ENCODE data around the gene PCDH9.

PCDH9 gene

DNA sequence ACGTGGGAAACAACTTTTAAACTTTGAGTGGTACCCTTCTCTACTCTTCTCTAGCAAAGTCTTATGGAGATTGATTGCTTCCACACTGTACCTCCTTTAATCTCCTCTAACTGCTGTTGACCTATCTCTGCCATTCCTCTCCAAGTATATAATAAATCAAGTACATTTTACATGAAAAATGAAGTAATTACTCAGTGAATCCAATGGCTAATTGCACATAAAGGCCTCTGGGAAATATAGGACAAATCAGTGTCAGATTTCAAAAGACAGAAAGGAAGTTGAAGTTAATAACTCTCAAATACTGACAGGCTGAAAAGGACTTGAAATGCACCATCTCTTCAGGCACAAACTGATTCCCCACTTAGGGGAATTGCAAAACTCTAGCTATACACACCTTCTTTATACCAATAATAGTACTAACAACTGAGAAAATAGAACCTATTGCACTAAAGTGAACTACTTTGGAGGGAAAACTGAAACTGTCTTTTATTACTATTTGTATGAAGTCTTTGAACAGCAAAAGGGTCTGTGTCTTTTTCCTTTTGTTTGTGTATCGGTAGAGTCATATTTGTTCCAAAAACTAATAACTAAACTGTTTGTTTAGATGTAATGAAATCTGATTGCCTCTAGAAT is 701.1 kb downstream of the PCDH9 start:
- DNase-seq (ENCODE audit: low spot score): no peak

DNA sequence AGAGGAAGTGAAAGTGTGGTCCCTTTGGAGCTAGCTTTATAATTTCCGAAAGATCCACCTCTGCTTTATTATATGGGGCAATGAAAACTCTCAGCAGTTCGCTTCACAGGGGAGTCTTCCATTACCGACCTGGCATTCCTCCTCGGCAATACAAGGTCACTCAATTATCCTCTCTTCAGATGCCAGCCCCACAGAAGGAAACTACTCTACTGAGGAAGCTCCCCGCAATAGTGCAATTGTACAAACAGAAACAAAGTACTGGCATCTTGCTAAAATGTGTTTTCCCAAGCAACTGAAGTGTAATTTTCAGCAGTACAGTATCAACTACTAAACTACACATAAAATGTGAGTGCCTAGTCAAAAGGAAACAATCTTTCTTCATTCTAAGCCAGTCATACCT is 702.0 kb downstream of the PCDH9 start:
- no peak for DNase-seq (ENCODE audit: low spot score)

DNA sequence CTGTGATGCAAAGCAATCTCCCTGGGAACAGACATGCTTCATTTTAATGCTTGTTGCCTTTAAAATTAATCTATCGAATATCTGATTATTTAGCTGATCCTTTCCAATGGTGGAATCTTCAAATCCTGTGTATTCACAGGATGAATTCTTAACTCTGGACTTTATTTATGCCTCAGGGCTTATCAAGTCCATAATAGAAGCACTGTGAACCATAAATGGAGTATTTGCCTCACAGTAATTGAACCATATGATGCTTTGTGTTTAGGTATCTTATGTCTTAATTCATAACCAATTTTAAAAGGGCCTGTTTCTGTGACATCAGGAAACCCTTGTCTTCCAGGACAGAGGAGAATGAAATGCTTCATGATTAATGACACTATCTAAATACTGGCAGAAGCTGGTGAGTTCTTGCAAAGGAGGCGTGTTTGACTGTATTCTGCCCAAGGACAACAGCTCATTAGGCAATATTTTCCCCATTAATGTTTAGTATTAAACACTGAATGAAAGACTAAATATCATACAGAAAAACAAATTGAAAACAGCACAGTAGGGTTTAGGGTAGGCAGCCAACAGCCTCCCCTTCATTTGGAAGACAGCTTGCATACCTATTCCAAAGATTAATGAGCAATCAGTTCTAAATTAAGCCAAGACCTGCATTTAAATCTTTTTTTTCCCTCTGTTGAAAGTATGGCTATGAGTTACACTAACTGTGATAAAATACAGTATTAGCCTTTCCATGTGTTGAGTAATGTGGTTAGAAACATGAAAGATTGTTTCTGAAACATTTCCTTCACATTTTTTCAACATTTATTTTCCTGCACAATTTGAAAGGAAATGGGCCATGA is 709.4 kb downstream of the PCDH9 start:
- no peak for DNase-seq (ENCODE audit: low spot score)

DNA sequence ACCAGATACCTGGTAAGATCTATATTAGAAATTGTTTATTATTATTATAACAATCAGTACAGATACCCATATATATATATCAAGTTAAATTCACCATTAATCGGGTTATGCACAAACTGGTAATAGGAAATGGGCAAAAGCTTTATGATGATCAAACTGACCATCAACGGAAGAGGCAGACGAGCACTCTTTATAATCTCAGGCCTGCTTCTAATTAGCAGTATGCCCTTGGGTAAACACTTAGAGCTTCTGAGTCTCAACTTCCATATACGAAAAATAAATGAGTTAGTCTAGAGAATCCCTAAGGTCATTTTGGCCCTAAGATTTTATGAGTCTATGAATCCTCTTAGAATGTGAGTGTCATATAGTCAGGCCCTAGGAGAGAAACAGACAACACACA is 710.9 kb downstream of the PCDH9 start:
- DNase-seq (ENCODE audit: low spot score): no peak

DNA sequence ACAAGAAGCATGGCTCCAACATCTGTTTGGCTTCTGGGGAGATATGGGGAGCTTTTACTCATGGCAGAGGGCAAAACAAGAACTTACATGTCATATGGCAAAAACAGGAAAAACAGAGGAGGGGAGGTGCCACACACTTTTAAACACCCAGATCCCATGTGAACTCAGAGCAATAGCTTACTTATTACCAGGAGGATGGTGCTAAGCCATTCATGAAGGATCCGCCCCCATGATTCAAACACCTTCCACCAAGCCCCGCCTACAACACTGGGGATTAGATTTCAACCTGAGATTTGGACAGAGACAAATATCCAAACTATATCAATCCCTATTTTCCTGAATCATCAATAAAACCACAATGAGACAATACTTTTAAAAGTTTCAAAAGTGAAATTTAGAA is 712.1 kb downstream of the PCDH9 start:
- no peak for DNase-seq (ENCODE audit: low spot score)

DNA sequence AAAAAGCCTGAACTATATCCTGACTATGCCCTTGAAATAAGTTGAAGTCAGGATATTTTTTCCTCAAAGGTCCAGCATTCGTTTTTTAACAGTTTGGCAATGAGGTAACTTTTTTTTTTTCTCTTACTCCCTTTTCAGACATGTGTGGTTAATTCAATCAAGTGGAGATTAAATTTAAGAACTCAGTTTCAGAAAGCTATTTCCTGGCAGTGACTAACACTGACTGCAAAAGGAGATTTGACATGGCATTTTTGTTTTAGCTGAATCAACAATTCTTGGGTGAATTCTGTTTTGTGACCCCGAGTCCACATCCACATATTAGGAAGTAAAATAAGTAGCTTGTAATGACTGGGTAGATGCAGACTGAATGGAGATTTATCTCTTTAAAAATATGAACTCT is 716.4 kb downstream of the PCDH9 start:
- DNase-seq (ENCODE audit: low spot score): no peak

DNA sequence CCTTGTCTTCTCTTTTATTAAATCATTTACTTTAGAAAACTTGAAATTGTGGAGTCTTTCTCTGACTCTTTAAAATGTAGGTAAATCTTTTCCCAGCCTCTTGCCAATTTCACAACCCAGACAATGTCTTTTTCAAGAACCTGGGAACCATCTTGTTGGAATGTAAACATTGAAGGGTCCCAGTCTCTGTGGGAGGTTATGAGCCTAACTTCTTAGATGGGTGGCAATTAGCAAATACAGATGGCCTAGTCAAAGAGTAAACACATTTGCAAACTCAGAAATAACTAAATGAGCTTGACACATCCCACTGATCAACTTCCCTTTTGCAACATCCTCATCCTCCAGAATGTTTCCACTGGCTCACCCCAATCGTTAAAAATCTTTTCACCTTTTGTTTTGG is 721.0 kb downstream of the PCDH9 start:
- no peak for DNase-seq (ENCODE audit: low spot score)

DNA sequence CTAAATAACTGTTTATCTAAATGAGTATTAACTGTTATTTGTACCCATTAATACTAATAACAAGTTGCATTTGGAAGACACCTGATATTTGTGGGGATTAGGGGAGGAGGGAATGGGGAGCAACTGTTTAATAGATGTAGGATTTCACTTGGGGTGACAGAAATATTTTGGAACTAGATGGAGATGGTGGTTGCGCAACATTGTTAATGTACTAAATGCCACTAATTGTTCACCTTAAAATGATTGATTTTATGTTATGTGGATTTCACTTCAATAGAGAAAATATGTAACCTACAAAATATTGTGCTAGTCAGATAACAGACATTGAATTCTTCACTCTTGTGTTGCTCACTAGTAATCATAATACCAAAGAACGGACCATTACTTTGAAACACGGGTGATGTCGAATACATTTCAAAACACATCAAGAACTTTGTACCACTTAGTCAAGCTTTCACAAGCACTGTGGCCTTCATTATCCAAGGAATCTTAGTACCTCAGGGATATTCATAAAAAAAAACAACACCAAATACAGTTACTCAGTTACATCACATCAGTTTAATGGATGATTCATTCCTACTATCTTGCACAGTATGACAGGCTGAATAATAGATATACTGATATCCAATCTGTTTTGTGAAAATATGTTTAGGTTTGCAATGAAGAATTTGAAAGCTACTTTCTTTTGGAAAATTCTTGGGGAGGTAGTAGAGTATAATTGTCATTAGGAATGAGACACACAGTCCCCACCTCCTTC is 721.8 kb downstream of the PCDH9 start:
- no peak for DNase-seq (ENCODE audit: low spot score)

DNA sequence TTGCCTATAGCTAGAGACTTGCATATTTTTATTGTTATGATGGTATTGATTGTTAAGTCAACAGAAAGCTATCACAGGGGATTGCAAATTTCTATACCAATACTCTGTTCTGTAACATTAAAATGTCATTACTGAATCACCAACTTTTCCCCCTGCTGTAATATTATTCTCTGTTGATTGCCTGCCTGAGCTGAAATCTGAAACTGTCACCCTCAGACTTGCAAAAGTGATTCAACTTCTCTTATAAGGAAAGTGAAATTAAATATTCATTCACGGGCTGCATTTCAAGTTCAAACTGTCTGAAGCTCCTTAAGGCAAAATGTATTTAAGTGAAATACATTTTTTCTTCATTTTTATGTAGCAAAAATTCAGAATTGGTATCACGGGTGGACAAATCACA is 723.2 kb downstream of the PCDH9 start:
- no peak for DNase-seq (ENCODE audit: low spot score)

DNA sequence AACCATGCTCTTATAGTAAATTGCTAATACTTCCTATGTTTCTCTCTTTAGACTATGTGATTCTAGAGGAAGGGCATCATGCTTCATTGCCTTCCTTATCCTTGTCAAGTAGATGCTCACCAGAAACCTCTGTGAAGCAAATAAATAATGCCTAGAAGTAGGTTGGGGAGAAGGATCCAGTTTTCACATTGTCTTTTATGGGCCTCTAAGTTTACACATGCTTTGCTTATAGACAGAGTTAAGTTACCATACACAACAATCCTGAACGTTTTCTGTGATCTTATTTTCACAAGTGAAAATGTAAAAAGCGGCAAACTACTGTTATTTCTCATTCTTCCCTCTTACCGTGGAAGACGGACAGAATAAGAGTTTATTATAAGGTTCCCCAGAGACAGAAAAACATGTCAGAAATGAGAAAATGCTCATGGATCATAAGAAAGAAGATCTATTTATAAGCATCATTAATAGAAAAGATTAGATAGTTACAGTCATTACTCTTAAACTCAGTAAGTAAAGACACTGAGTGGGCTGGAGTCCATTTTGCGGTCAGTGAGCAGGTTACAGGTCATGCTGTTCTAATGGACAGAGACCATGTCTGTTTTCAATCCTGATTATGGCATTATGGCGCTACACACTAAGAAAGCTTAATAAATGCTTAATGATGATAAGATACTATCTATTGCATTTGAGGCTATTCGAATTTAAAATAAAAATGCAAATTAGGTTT is 723.9 kb downstream of the PCDH9 start:
- DNase-seq (ENCODE audit: low spot score): no peak

DNA sequence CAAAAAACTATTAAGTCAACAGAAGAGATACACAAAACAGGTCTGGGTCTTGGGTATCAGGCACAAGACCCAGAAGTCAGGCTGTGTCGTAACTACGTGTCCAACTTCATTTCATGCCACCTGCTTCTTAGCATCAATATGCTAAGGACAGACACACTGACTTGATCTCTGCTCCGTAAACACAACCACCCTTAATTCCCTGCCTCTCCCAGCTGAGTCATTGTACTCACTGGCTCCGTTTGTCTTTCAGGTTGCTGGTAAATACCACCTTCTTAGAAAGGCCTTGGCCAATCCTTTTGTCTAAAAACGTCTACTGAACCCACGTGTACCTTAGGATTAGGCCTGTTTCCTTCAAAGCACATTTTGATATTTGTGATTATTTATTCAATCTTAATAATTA is 726.2 kb downstream of the PCDH9 start:
- no peak for DNase-seq (ENCODE audit: low spot score)

DNA sequence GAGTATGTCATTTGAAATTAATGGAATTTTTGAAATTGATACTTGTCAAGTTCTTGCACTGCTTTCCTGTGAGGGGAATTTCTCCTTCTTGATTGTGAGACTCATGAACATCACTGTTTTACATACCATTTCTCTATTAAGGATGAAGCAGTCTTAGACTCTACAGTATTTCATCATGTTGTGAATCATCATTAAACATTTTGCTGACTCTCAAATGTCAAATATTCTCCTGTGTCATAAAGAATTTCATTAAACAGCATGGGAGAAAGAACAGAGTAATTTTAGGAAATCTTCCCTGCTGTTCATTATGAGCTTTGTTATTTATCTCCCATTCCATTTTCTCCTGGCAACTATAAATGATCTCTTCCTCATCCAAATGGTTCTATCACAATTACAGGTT is 729.0 kb downstream of the PCDH9 start:
- no peak for DNase-seq (ENCODE audit: low spot score)

DNA sequence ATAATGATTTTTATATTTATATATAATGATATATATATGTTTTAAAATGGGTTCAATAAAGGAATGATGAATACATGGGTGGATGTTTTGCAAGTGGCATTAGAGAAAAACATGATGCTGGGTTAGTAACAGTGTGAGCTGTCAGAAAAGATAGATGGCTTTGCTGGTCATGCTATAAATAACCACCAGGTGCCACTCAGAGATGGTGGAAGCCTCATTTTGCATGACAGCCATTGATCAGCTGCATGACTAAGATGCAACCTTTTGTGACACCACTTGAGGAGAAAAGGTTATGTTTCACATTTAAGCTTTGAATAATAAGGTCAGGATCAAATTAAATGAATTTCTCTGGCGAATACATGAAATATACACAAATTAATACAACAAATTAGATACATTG is 737.7 kb downstream of the PCDH9 start:
- no peak for DNase-seq (ENCODE audit: low spot score)

DNA sequence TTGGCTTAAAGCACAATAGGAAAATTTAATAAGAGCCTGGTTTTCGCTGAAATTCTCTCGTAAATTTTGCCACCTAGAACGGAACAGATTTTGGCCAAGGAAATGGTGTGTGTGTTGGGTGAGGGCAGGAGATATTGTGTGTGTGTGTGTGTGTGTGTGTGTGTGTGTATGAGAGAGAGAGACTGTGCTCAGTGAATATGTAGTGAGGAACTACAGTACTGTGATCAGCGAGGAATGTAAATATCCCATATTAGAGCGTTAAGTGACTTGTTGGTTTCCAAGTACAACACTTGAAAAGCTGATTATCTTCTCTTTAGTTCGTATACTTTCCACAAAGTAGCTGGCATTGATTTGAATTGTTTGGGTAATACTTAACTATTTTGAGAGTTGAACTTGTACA is 738.9 kb downstream of the PCDH9 start:
- DNase-seq (ENCODE audit: low spot score): no peak

DNA sequence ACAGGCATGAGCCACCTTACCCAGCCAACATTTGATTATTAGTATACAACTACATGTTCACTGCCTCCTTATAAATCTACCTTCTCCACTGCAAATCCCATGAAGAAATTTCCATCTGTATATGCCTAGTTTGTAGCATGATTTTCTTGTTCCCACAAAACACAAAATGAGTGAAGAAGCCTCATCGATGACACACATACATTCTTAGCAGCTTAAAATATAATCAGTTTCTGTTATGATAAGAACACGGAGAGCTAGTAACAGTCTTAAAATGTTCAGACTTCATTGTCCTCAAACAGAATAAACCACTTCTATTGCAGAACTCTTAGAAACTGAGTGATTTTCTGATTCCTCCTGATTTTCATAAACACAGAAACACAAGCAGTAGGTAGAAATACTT is 740.5 kb downstream of the PCDH9 start:
- no peak for DNase-seq (ENCODE audit: low spot score)

DNA sequence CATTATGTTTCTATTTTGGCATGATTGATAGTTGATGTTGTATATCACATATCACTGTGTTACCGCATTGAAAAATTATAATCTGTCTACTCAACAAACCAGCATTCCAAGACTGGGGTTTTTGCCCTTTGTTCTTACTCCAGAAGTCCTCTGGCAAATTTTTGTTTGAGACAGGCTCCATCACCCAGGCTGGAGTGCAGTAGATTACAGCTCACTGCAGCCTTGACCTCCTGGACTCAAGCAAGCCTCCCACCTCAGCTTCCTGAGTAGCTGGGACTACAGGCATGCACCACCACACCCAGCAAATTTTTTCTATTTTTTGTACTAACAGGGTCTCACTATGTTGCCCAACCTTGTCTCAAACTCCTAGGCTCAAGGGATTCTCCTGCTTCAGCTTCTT is 741.0 kb downstream of the PCDH9 start:
- DNase-seq (ENCODE audit: low spot score): no peak

DNA sequence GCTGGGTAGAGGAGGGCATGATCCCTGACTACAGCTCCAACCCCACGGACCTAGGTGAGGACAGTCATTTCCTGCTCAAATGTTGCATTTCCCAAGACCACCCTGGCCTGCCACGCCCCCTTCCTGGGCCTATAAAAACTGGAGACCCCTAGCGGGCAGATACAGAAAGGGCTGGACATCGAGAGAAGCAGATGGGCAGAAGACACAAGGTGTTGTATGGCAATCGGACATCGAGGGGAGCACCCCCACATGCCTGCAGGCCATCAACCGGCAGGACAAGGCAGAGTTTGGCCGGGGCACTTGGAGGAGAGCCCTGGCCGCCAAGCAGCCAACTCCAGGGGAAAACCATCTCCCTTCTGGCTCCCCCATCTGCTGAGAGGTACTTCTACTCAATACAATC is 746.4 kb downstream of the PCDH9 start:
- DNase-seq (ENCODE audit: low spot score): no peak

DNA sequence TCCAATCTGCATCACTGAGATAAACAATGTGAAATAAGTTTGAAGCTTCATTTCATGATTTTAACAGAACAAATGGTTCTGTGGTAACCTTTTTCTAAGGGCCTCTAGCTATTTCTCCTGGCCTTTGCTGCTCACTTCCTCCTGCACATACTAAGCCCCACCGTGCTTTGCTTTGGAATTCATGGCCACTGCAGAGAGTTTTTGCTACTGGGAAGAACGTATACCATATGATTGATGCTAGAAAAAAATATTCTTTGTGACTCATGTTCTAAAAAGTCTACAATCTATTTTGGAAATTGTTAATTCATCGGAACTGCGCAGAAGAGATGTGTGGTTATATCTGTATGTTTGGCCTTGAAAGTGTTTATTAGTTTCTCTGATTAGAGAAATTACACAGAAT is 747.3 kb downstream of the PCDH9 start:
- DNase-seq (ENCODE audit: low spot score): no peak

DNA sequence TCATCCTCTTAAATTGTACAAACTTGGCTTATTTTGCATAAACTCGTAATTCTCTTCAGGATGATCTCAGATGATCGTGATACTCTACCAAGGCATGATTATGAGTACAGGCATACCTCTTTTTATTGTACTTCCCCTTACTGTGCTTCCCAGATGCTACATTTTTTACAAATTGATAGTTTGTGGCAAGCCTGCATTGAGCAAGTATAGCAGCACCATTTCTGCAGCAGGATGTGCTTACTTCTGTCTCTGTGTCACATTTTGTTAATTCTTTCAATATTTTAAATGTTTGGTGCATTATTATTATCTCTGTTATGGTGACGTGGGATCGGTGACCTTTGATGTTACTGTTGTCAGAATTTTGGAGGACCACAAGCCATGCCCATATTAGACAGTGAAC is 752.3 kb downstream of the PCDH9 start:
- no peak for DNase-seq (ENCODE audit: low spot score)

DNA sequence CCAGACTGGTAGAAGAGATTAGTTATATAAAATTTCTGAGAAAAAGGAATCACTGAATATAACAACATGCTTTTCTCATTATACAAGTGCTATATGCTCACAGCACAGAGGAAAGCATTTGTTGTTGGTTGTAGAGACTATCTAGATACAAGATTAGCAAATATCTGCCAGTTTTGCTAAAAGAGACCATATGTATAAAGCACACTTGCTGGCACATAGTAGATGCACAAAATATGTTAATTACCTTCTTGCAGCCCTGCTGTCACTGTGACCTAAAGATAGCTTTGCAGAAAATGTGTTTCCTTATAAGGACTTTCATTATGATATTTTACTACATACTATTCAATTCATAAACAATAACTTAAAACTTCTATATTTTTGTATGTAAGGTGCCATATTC is 755.1 kb downstream of the PCDH9 start:
- no peak for DNase-seq (ENCODE audit: low spot score)

DNA sequence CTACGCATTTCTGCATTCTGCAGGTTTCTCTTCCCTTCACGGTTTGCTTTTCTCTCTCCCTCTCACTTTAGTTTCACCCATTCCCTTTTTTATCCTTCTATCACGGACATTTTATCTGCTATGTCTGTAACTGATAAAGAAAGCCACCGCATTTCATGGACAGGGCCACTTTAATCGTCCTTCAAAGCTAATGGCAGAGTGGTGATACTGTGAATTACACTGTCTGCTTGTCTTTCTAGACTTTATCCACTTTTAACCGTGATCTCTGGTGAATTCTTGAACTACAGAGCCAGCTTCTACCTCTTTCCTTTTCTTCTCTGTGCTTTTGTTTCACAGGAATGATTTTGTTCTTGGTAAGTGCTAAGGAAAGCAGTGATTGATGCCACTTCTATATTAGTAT is 760.4 kb downstream of the PCDH9 start:
- no peak for DNase-seq (ENCODE audit: low spot score)

DNA sequence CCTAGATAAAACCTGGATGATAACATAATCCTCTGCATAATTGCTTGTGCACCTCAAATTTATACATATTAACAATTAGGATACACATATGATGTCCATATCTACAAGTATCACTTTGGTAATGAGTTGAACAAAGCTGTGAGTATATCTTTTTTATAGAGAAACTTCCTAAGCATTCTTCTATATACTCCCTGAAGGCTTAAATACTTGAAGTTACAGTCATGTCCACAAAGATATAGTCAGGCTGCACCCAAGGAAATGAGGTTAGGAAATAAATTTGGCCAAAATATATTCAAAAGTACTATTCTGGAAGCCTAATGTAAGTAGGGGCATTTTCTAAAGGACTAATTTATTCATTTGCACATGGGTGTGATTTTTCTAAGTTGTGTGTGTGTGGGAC is 761.5 kb downstream of the PCDH9 start:
- DNase-seq (ENCODE audit: low spot score): no peak

DNA sequence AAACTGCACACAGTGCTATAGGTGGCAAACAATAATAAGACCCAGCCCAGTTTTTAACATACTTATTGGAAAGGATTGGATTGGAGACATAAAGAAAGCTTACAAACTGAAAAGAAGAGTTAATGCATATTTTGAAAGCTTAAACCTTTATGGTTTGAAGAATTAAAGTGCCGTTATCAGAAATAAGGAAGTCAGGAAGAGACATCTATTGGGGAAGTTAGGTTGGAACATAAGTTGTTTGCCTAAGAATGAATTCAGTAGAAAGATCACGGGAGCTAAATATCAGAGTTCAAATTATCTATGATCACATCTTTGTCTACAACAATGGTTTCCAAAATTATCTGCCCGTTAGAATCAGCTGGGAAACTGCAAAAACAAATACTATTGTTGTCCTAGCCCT is 767.9 kb downstream of the PCDH9 start:
- no peak for DNase-seq (ENCODE audit: low spot score)

Measured in CD4-positive, alpha-beta T cell treated with Interleukin-15 for 4 hours (primary cell).